ENCODE results near the gene MTCL1. TPM values are rescaled to one million over a fixed set of nuclear protein-coding genes. Genes with fewer than 3 reads are reported as not detected.
"Not testable (repeated sequence)": the region's sequence is repeated elsewhere in the genome, so short reads cannot be mapped to it uniquely, and the experiment has no call there.

MTCL1 gene
- total RNA-seq, 2 donors from 2014 or later, result 5.4 to 7.2 TPM

DNA sequence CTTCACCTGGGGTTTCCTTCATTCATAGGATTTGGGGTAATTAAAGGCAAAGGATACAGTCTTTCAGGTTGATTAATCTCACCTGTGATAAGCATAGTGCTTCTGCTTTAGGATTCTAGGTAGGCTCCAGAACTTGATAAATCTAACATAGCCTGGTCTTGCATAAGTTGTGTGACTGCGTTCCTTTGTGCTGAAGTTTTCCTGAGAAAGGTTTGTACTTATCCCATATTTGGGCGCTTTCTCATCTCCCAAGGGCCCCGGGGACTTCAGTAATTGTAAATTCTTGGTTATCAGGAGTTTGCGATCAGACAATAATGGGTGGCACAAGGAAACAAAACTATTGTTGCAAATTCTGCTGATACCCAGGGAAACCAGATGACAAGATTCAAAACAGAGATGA lies 53.1 kb downstream of the MTCL1 start:
- H3K27me3 ChIP-seq, result no peaks in the 10 kb centered on the region
- DNase-seq (ENCODE audit: low spot score), result no peak
- no peak overlapping the region for H3K27ac ChIP-seq
- H3K9me3 ChIP-seq, result no peaks in the 10 kb centered on the region
- TF ChIP-seq CTCF (IDR thresholded peaks at IDR 0.05), result no peak
- no peaks in the 10 kb centered on the region for H3K36me3 ChIP-seq
- H3K4me3 ChIP-seq, result no peak overlapping the region
- H3K4me1 ChIP-seq, result no peaks in the 10 kb centered on the region

DNA sequence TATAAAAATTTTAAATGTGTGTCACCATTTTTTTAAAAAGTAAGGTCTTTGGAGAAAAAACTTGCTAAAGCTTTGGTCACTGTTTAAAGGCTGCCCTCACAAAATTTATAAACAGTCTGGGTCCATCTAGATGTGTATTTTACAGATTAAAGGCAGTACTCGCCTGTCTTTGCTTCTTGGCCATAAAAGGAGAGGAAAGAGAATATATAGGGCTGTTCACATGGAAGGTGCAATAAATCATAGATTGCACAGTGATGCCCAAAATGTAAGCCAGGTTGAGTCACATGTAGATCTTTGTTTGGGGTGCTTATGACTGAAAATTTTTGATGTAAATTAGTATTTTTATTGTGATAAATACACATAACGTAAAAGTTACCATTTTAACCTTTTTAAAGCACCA lies 55.6 kb downstream of the MTCL1 start:
- no peaks in the 10 kb centered on the region for H3K9me3 ChIP-seq
- no peak overlapping the region for H3K4me3 ChIP-seq
- H3K36me3 ChIP-seq, result no peaks in the 10 kb centered on the region
- no peak overlapping the region for H3K27ac ChIP-seq
- no peak for TF ChIP-seq CTCF (IDR thresholded peaks at IDR 0.05)
- no peaks in the 10 kb centered on the region for H3K4me1 ChIP-seq
- no peaks in the 10 kb centered on the region for H3K27me3 ChIP-seq
- DNase-seq (ENCODE audit: low spot score), result no peak

DNA sequence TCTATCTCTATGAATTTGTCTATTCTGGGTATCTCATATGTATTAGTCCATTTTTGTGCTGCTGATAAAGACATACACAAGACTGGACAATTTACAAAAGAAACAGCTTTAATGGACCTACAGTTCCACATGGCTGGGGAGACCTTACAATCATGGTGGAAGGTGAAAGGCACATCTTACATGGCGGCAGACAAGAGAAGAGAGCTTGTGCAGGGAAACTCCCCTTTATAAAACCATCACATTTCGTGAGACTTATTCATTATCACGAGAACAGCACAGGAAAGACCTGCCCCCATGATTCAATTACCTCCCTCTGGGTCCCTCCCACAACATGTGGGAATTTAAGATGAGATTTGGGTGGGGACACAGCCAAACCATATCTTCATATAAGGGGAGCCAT lies 56.2 kb downstream of the MTCL1 start:
- not testable (repeated sequence) for H3K27me3 ChIP-seq; DNase-seq (ENCODE audit: low spot score); H3K4me1 ChIP-seq; H3K9me3 ChIP-seq; H3K36me3 ChIP-seq; H3K27ac ChIP-seq; H3K4me3 ChIP-seq

DNA sequence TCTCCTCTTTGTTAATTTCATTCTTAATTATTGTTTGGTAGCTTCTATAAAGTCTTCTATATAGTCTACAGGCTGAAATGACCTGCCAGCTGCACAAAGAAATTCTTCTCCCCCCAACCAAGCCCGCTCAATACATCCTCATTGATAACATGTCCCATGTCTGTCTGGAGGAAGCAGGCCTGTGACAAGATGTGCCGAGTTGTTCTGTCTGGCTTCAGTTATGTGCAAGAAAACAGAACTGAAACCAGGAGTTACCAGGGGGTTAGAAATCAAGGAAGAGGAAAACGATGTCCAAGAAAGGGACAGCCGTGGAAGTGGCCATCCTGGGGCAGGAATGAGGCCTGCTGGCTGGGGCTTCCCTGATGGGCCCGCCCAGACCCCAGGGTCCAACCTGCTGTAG lies 57.6 kb downstream of the MTCL1 start:
- no peaks in the 10 kb centered on the region for H3K4me1 ChIP-seq
- H3K27ac ChIP-seq, result no peak overlapping the region
- no peak overlapping the region for H3K4me3 ChIP-seq
- no peaks in the 10 kb centered on the region for H3K36me3 ChIP-seq
- no peaks in the 10 kb centered on the region for H3K27me3 ChIP-seq
- H3K9me3 ChIP-seq, result no peaks in the 10 kb centered on the region
- no peak for DNase-seq (ENCODE audit: low spot score)
- no peak for TF ChIP-seq CTCF (IDR thresholded peaks at IDR 0.05)

GRCh38 chr18:8763611-8764010 lies 58.3 kb downstream of the MTCL1 start:
- no peaks in the 10 kb centered on the region for H3K4me1 ChIP-seq
- no peak for DNase-seq (ENCODE audit: low spot score)
- no peak for TF ChIP-seq CTCF (IDR thresholded peaks at IDR 0.05)
- no peak overlapping the region for H3K4me3 ChIP-seq
- no peaks in the 10 kb centered on the region for H3K9me3 ChIP-seq
- H3K27me3 ChIP-seq, result no peaks in the 10 kb centered on the region
- H3K27ac ChIP-seq, result no peak overlapping the region
- no peaks in the 10 kb centered on the region for H3K36me3 ChIP-seq

DNA sequence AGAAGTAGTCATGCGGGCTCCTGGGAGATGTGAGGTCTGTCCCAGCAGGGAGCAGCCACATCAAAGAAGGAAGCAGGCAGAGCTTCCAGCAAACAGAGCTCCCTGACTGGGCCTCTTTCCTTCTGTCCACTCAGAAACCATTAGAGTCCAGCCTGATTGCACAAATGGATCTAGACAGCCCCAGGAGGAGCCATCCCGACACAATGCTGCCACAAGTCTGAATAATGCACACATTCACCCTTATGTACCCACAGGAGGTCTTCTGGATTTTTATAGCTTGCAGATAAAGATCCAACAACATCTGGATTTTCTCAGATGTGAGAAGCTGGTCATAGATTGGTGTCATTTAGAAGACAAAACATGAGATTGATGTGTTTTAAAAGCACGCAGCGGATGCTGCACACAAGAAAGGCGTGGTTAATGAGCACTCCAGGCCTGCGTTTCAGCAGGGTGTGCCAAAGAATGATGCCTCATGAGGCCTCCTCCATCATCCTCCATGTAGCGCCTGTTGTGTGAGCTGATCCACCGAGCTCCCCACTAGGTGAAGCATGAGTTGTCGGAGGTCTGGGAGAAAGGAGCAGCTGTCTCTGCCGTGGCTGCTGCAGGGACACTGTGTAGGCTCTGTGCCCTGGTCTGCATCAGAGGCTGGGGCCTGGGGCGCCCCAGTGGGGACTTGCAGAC lies 60.6 kb downstream of the MTCL1 start:
- Histone ChIP-seq H3K36me3 (no peaks in the 10 kb centered on the region), H3K27ac (no peak overlapping the region), H3K4me1 (no peaks in the 10 kb centered on the region), H3K4me3 (no peak overlapping the region), H3K9me3 (no peaks in the 10 kb centered on the region), H3K27me3 (no peaks in the 10 kb centered on the region)
- TF ChIP-seq CTCF (IDR thresholded peaks at IDR 0.05), result no peak
- no peak for DNase-seq (ENCODE audit: low spot score)
